ENCODE measurements around the gene BEX1. TPM values are rescaled to one million over a fixed set of nuclear protein-coding genes. Genes with fewer than 3 reads are reported as not detected.
"Not testable (repeated sequence)": the region's sequence is repeated elsewhere in the genome, so short reads cannot be mapped to it uniquely, and the experiment has no call there.

The BEX1 gene
- total RNA-seq (100 to 1,000 TPM in 1 of 2 donors, 10 to 100 TPM in 1; 96.5 to 114 TPM), polyA plus RNA-seq (ENCODE audit: insufficient read length in 2 of 2) (100 to 1,000 TPM; 408 to 464 TPM)
- long read RNA-seq, donor 1, transcript BEX1-201 (3 exons, 864 nt) = major isoform, 247 of 1,651 reads
- long read RNA-seq, donor 1, partial matches to known transcripts = 1,292 of 1,651 reads
- long read RNA-seq, donor 1, other reads (novel, unspliced or antisense) = 112 of 1,651 reads
- long read RNA-seq, donor 2, transcript BEX1-201 (3 exons, 864 nt) = major isoform, 99 of 787 reads
- long read RNA-seq, donor 2, partial matches to known transcripts = 665 of 787 reads
- long read RNA-seq, donor 2, other reads (novel, unspliced or antisense) = 23 of 787 reads
- long read RNA-seq, donor 3, transcript BEX1-201 (3 exons, 864 nt) = major isoform, 108 of 344 reads
- long read RNA-seq, donor 3, partial matches to known transcripts = 216 of 344 reads
- long read RNA-seq, donor 3, other reads (novel, unspliced or antisense) = 20 of 344 reads
- long read RNA-seq, donor 4, transcript BEX1-201 (3 exons, 864 nt) = major isoform, 6 of 6 reads
- long read RNA-seq, donor 4, partial matches to known transcripts = 0 of 6 reads
- long read RNA-seq, donor 4, other reads (novel, unspliced or antisense) = 0 of 6 reads

GRCh38 chrX:103063918-103064434 lies at the start of gene BEX1:
BEX1 (minus strand) TSS chrX:103064171; CDS start chrX:103063274, 897 bp downstream.
- Histone ChIP-seq H3K4me1 (ENCODE audit: control insufficient read depth, insufficient read depth, low read length) (no peaks in the 10 kb centered on the region), H3K27ac (ENCODE audit: low read depth, low read length) (peak within 1 kb of the TSS; percentile 64), H3K27me3 (ENCODE audit: control insufficient read depth, insufficient read depth, low read length) (peaks cover 3% of the 10 kb centered on the region), H3K36me3 (ENCODE audit: control insufficient read depth, insufficient read depth, low read length) (no peaks in the 10 kb centered on the region), H3K4me3 (ENCODE audit: low read depth, low read length) (peak within 1 kb of the TSS; percentile 52), H3K9me3 (ENCODE audit: control insufficient read depth, insufficient read depth, low read length) (no peaks in the 10 kb centered on the region)
- 22% methylated on average over 37 of the region's 39 CpGs for WGBS (ENCODE audit: insufficient coverage)
- peak; percentile 36 to 97 (median 68) for DNase-seq (ENCODE audit: low read depth in 4 of 6, low spot score in 6 of 6)

GRCh38 chrX:103109497-103109896 lies 45.5 kb upstream of the BEX1 start:
- not testable (repeated sequence) for DNase-seq (ENCODE audit: low read depth in 4 of 6, low spot score in 6 of 6); H3K4me3 ChIP-seq (ENCODE audit: low read depth, low read length); H3K4me1 ChIP-seq (ENCODE audit: control insufficient read depth, insufficient read depth, low read length); H3K36me3 ChIP-seq (ENCODE audit: control insufficient read depth, insufficient read depth, low read length); H3K27me3 ChIP-seq (ENCODE audit: control insufficient read depth, insufficient read depth, low read length); H3K9me3 ChIP-seq (ENCODE audit: control insufficient read depth, insufficient read depth, low read length); H3K27ac ChIP-seq (ENCODE audit: low read depth, low read length)
- 55% methylated on average over 1 of the region's 6 CpGs for WGBS (ENCODE audit: insufficient coverage)

- Histone ChIP-seq H3K4me1 (ENCODE audit: control insufficient read depth, insufficient read depth, low read length) (no peaks in the 10 kb centered on the region), H3K9me3 (ENCODE audit: control insufficient read depth, insufficient read depth, low read length) (no peaks in the 10 kb centered on the region), H3K36me3 (ENCODE audit: control insufficient read depth, insufficient read depth, low read length) (no peaks in the 10 kb centered on the region), H3K4me3 (ENCODE audit: low read depth, low read length) (no peak overlapping the region), H3K27me3 (ENCODE audit: control insufficient read depth, insufficient read depth, low read length) (no peaks in the 10 kb centered on the region), H3K27ac (ENCODE audit: low read depth, low read length) (no peak overlapping the region)
- DNase-seq (ENCODE audit: low read depth in 4 of 6, low spot score in 6 of 6) = no peak
- 100% methylated on average over 1 of the region's 4 CpGs for WGBS (ENCODE audit: insufficient coverage)
Observed at GRCh38 chrX:103107836-103108235, 43.9 kb upstream of the BEX1 start.

- H3K36me3 ChIP-seq (ENCODE audit: control insufficient read depth, insufficient read depth, low read length); DNase-seq (ENCODE audit: low read depth in 4 of 6, low spot score in 6 of 6); H3K4me3 ChIP-seq (ENCODE audit: low read depth, low read length); H3K4me1 ChIP-seq (ENCODE audit: control insufficient read depth, insufficient read depth, low read length); H3K27ac ChIP-seq (ENCODE audit: low read depth, low read length); H3K27me3 ChIP-seq (ENCODE audit: control insufficient read depth, insufficient read depth, low read length); H3K9me3 ChIP-seq (ENCODE audit: control insufficient read depth, insufficient read depth, low read length): not testable (repeated sequence)
- WGBS (ENCODE audit: insufficient coverage) = 89% methylated on average over 12 of the region's 21 CpGs
Observed at GRCh38 chrX:103107227-103107737, 43.3 kb upstream of the BEX1 start.

GRCh38 chrX:103104370-103104769 lies 40.4 kb upstream of the BEX1 start:
- not testable (repeated sequence) for H3K36me3 ChIP-seq (ENCODE audit: control insufficient read depth, insufficient read depth, low read length); H3K27ac ChIP-seq (ENCODE audit: low read depth, low read length); DNase-seq (ENCODE audit: low read depth in 4 of 6, low spot score in 6 of 6); H3K27me3 ChIP-seq (ENCODE audit: control insufficient read depth, insufficient read depth, low read length); H3K4me3 ChIP-seq (ENCODE audit: low read depth, low read length); H3K9me3 ChIP-seq (ENCODE audit: control insufficient read depth, insufficient read depth, low read length); H3K4me1 ChIP-seq (ENCODE audit: control insufficient read depth, insufficient read depth, low read length)
- WGBS (ENCODE audit: insufficient coverage) = 93% methylated on average over 19 of the region's 26 CpGs

GRCh38 chrX:103103866-103104265 lies 39.9 kb upstream of the BEX1 start:
- H3K4me3 ChIP-seq (ENCODE audit: low read depth, low read length); H3K4me1 ChIP-seq (ENCODE audit: control insufficient read depth, insufficient read depth, low read length); H3K36me3 ChIP-seq (ENCODE audit: control insufficient read depth, insufficient read depth, low read length); H3K9me3 ChIP-seq (ENCODE audit: control insufficient read depth, insufficient read depth, low read length); H3K27me3 ChIP-seq (ENCODE audit: control insufficient read depth, insufficient read depth, low read length); H3K27ac ChIP-seq (ENCODE audit: low read depth, low read length); DNase-seq (ENCODE audit: low read depth in 4 of 6, low spot score in 6 of 6): not testable (repeated sequence)
- no CpG with 5 or more reads among the region's 2 CpGs for WGBS (ENCODE audit: insufficient coverage)

GRCh38 chrX:103101299-103102042 lies 37.5 kb upstream of the BEX1 start:
- no peak overlapping the region for H3K4me3 ChIP-seq (ENCODE audit: low read depth, low read length)
- peaks cover 3% of the 10 kb centered on the region for H3K4me1 ChIP-seq (ENCODE audit: control insufficient read depth, insufficient read depth, low read length)
- no peaks in the 10 kb centered on the region for H3K27me3 ChIP-seq (ENCODE audit: control insufficient read depth, insufficient read depth, low read length)
- WGBS (ENCODE audit: insufficient coverage) = 40% methylated on average over 2 of the region's 3 CpGs
- H3K36me3 ChIP-seq (ENCODE audit: control insufficient read depth, insufficient read depth, low read length) = no peaks in the 10 kb centered on the region
- no peaks in the 10 kb centered on the region for H3K9me3 ChIP-seq (ENCODE audit: control insufficient read depth, insufficient read depth, low read length)
- H3K27ac ChIP-seq (ENCODE audit: low read depth, low read length) = no peak overlapping the region
- peak in 2 of 6 donors; percentile 4 to 13 for DNase-seq (ENCODE audit: low read depth in 4 of 6, low spot score in 6 of 6)

- Histone ChIP-seq H3K27me3 (ENCODE audit: control insufficient read depth, insufficient read depth, low read length) (no peaks in the 10 kb centered on the region), H3K9me3 (ENCODE audit: control insufficient read depth, insufficient read depth, low read length) (no peaks in the 10 kb centered on the region), H3K4me1 (ENCODE audit: control insufficient read depth, insufficient read depth, low read length) (peaks cover 3% of the 10 kb centered on the region), H3K4me3 (ENCODE audit: low read depth, low read length) (no peak overlapping the region), H3K36me3 (ENCODE audit: control insufficient read depth, insufficient read depth, low read length) (no peaks in the 10 kb centered on the region), H3K27ac (ENCODE audit: low read depth, low read length) (no peak overlapping the region)
- DNase-seq (ENCODE audit: low read depth in 4 of 6, low spot score in 6 of 6) = no peak
- WGBS (ENCODE audit: insufficient coverage) = no CpG with 5 or more reads among the region's 4 CpGs
Observed at GRCh38 chrX:103100484-103100883, 36.5 kb upstream of the BEX1 start.

- Histone ChIP-seq H3K4me1 (ENCODE audit: control insufficient read depth, insufficient read depth, low read length) (peaks cover 3% of the 10 kb centered on the region), H3K27ac (ENCODE audit: low read depth, low read length) (no peak overlapping the region), H3K9me3 (ENCODE audit: control insufficient read depth, insufficient read depth, low read length) (no peaks in the 10 kb centered on the region), H3K4me3 (ENCODE audit: low read depth, low read length) (no peak overlapping the region), H3K36me3 (ENCODE audit: control insufficient read depth, insufficient read depth, low read length) (no peaks in the 10 kb centered on the region), H3K27me3 (ENCODE audit: control insufficient read depth, insufficient read depth, low read length) (no peaks in the 10 kb centered on the region)
- no peak for DNase-seq (ENCODE audit: low read depth in 4 of 6, low spot score in 6 of 6)
- no CpG with 5 or more reads among the region's 4 CpGs for WGBS (ENCODE audit: insufficient coverage)
Observed at GRCh38 chrX:103099691-103100090, 35.7 kb upstream of the BEX1 start.
